ENCODE results near the gene PDE11A.

Gene PDE11A

DNA sequence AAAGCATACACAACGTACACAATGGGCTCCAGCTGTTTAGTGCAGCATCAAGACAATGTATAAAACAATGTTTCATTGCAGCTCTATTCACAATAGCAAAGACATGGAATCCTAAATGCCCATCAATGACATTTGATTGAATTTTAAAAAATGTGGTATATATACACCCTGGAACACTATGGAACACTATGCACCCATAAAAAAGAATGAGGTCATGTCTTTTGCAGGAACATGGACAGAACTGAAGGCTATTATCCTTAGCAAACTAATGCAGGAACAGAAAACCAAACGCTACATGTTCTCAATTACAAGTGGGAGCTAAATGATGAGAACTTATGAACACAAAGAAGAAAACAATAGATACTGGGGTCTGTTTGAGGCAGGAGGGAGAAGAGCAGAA, 364.5 kb downstream of the PDE11A start:
- in situ Hi-C loops (cut with MboI; ENCODE audit: low sequenced_read_pairs) = no loop called here

DNA sequence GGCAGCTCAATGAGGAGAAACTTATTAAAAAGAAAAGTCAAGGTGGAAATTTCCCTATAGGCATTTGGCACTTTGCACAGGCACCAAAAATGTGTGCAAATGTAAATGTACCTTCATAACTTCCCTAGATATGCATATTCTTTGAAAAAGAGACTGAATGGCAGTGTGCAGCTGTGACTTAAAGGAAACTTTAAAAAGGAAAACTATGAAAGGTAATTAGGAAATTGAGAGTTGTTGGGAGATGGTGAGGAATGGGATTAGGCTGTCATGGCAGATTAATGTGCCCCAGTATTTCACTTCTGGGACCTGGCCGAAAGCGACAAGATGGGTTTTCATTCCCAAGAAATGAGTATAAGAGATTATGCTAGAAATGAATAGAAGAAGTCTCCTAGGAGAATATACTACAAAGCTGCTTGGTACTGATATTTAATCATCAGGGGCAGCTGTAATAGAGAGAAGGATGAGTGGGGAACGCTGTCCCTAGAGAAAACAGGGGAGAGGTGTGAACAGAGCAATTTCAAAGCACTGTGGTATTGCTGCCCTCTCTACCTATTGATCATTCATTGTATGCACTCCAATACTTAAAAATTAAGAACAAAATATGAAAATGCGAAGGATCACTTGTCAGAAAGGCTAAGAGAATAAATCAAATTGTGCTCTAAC, 366.9 kb downstream of the PDE11A start:
- in situ Hi-C loops (cut with MboI; ENCODE audit: low sequenced_read_pairs) = no loop called here

DNA sequence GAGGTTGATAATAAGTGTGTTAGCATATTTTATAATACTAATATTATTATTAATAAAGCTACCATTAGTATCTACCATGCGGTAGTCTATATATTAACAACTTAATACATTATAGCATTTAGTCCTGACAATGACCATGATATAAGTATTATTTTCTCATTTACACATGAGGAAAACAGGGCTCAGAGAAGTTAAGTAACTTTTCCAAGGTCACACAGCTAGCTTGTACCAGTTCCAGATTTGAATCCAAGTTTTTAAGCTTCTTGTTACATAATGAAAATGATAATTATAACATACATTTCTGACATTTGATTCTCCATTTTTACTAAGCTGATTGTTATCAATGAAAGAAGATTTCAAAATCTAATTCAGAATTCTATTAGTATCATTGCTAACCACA, 369.4 kb downstream of the PDE11A start:
- in situ Hi-C loops (cut with MboI; ENCODE audit: low sequenced_read_pairs) = no loop called here

DNA sequence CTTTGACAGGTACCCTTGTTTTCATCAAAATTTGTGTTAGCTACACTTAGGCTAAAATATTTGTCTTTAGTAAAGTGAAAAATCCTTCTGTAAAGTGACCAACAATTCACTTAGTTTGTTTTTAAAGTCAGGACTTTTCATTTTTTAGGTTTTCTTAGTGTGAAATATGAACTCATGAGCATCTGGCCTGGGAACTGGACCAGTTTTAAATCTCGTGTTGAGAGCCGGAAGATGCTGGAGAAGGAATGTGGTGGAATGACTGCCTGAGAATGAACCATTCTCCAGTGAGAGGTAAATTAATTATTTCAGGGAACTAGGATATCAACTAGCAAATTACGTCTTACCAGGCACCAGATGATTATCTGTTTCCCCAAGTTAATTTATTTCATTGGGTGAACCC, 374.3 kb downstream of the PDE11A start:
- in situ Hi-C loops (cut with MboI; ENCODE audit: low sequenced_read_pairs) = no loop called here

DNA sequence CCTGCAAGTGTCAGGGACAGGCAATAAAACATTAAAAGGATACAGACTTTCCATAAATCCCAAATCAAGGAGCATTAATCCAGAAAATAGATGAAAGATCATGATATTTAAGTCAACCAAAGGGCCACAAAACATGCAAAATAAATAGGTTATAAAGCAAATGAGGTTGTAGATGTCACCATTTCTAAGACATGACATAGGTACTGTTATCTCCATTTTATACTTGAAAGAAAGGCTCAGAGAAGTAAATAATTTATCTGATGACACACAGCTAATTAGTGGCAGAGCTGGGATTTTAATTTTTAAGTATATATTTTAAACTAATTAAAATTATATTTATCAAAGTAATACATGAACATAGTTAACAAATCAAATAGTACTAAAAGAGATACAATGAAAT, 378.2 kb downstream of the PDE11A start:
- in situ Hi-C loops (cut with MboI; ENCODE audit: low sequenced_read_pairs) = no loop called here

DNA sequence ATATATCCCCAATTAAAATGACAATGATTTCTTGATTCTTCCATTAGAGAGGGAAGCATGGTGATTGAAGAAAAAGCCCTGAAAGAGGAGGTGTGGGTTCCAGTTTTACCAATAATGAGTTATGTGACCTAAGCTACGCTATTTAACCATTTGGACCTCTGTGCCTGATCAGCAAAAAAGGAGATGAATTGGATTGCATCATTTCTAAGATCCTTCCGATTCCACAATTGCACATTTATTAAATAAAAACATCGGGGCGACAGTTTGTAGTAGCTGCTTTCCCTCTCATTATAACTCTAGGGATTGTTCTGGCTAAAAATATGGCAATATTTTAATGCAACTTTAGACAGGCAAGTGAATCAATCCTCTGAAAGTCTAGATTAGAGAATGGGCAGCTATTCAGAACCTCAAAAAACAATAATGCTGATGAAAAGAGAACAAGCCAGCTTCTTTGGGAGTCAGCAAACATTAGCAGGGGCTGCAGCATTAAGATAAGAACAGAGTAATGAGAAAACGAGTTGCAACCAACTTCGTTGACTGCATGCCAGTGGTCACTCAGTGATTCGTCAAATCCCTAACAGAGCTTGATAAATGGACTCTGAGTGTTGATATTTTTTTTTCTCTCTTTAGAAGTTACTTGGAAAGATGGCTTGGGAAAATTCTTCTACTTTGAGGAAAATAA, 378.8 kb downstream of the PDE11A start:
- in situ Hi-C loops (cut with MboI; ENCODE audit: low sequenced_read_pairs) = no loop called here

DNA sequence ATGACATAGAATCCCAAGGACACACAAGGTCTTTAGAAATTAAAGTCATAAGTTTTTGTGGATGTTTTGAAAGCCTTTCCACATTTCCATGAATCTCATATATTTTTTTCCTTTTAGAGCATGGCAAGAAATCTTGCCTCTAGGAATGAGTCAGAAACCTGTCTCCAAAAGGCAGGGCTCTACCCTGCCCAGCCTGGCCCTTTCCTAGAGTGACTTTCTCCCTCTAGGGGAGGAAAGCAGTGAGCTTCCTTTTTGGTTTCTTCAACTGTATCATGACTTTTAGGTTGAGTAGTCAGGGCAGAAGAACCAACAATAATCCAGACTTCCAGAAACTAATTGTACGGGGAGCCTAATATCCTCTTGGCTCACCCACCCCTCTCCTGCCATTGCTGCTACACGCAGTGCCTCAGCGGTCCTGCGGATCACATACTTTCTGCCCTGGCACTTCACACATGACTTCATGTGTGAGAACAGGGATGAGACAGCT, 379.8 kb downstream of the PDE11A start:
- in situ Hi-C loops (cut with MboI; ENCODE audit: low sequenced_read_pairs) = no loop called here

DNA sequence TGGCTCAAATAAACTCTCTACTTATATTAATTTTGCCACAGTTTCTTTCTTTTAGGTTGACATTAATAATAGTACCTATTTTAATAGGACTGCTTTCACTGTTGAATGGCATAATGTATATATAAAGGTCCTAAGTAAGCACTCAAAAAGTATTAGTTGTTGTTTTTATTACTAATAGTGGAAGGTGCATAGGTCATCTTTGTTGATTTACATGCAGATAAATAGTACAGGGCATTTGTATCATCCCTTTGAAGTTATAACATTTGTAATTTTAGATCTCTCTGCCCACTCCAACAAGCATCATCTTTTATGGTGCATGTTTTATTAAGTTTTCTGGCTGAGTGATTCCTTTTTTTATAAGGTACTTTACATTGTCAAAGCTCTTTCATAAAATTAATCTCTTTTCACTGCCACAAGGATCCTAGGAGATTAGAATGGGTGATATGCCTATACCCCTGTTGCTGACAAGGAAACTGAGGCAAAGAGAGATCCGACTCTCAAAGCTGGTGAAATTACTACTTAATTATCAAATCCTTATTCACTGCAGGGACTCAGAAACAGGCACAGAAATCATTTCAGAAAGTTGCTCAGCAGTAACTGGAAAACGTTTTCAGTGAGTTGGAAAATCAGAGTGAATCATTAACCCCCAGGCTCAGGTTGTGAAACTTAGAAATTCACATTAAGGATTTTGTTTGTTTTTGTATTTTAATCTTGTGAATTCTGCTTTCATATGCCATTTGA, 380.4 kb downstream of the PDE11A start:
- in situ Hi-C loops (cut with MboI; ENCODE audit: low sequenced_read_pairs) = no loop called here

DNA sequence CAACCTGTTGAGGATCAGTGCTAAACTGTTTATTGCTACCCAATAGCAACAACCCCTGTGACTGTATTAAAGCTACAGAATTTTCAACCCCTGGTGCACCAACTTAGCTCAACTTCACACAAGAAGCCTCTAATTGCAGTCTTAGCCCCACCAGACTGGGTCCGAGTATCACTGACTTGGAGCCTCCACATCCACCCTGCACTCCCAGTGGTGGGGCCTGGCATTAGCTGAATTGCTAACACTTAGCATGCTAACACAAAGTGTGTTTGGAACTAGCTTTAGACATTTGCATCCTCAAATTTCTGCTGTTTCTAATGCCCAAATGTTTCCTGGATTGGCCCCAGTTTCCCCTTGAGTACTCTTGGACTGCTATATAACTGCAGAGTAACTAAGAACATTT, 381.4 kb downstream of the PDE11A start:
- in situ Hi-C loops (cut with MboI; ENCODE audit: low sequenced_read_pairs) = no loop called here

DNA sequence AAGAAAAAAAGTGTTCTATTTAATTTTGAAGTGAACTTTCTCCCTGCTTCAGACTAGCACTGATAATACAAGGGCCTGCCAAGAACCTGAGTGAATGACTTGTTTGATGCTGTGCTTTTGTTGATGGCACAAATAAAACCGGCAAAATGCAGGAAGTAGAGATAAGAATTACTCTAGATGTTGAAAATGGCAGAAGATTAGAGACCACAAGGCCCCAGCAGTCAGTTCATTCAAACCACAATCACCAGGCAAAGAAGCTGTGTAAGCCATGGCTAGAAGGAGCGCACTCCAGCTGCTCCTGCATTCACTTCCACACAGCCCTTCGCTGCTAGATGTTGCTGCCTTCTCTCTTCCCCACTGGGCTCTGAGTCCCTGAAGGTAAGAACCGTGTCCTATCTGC, 383.0 kb downstream of the PDE11A start:
- in situ Hi-C loops (cut with MboI; ENCODE audit: low sequenced_read_pairs) = no loop called here

DNA sequence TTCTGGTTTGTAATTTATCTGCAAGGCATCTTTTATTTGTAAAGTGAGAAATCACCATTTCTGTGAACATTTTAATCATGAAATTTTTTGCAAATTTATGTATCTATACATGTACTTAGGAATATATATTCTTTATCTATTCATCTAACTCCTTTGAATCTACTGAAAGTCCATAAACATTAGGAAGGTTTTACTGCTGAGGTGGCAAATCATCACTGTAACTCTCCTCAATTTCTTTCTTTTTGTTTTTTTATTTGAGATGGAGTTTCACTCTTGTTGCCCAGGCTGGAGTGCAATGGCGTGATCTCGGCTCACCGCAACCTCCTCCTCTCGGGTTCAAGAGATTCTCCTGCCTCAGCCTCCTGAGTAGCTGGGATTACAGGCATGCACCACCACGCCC, 383.7 kb downstream of the PDE11A start:
- in situ Hi-C loops (cut with MboI; ENCODE audit: low sequenced_read_pairs) = no loop called here

DNA sequence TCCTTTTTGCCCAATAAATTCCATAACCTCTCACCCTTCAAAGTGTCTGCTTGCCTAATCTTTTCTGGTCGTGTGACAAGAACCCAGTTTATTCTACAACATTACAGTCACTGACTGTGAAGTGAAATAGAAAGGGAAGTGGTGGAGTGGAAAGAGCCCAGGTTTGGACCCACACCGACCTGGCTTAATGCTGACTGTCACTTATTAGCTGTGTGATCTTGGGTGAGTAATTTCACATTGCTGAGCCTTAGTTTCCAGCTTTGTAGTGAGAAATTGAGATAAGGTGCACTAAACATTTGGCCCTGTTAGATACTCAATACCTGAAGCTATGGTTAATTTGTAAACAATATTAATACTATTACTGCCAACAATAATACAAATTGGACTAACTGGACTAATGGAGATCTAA, 388.9 kb downstream of the PDE11A start:
- in situ Hi-C loops (cut with MboI; ENCODE audit: low sequenced_read_pairs) = no loop called here

DNA sequence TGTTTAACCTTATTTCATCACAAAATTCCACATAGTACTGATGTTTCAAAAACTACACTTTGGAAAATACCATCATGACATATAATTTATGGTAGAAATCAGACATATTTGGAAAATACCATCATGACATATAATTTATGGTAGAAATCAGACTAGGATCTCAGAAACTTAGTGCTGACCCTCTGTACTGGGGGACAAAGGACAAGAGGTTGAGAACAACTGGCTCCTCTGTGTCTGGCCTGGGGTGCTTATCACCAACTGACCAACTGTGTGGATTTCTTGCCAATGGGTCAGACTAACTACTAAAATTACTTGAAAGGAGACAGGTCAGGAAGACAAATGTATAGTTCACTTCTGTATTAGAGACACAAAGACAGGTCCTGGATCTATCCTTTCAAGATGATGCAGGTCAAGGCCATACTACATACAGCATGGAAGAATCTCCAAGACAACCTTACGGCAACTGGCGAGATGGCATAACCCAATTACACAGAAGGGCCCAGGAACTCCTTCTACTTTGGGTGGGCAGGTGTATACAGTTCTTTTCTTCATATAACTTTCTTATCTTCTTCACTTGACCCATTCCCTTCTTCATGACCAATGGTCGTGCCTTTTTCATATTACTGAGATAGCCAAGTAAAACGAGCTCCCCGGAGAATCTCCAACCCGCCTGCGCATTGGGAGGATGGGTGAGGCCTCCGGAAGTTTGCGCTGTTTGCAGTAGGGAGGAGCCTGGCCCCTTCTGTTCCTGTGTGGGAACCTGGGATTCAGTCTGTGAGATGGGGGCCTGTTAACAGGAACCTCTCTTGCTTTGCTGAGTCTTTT, 389.5 kb downstream of the PDE11A start:
- in situ Hi-C loops (cut with MboI; ENCODE audit: low sequenced_read_pairs) = no loop called here

DNA sequence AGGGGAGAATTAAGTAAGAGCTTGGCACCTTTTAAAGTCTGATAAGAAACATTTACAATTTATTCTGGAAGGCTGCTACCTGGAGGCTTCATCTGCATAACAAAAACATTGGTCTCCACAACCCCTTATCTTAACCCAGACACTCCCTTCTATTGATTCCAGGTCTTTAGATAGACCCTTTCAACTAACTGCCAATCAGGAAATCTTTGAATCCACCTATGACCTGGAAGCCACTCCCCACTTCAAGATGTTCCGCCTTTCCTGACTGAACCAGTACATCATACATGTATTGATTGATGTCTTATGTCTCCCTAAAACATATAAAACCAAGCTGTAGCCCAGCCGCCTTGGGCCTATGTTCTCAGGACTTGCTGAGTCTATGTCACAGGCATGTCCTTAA, 390.6 kb downstream of the PDE11A start:
- in situ Hi-C loops (cut with MboI; ENCODE audit: low sequenced_read_pairs) = no loop called here

DNA sequence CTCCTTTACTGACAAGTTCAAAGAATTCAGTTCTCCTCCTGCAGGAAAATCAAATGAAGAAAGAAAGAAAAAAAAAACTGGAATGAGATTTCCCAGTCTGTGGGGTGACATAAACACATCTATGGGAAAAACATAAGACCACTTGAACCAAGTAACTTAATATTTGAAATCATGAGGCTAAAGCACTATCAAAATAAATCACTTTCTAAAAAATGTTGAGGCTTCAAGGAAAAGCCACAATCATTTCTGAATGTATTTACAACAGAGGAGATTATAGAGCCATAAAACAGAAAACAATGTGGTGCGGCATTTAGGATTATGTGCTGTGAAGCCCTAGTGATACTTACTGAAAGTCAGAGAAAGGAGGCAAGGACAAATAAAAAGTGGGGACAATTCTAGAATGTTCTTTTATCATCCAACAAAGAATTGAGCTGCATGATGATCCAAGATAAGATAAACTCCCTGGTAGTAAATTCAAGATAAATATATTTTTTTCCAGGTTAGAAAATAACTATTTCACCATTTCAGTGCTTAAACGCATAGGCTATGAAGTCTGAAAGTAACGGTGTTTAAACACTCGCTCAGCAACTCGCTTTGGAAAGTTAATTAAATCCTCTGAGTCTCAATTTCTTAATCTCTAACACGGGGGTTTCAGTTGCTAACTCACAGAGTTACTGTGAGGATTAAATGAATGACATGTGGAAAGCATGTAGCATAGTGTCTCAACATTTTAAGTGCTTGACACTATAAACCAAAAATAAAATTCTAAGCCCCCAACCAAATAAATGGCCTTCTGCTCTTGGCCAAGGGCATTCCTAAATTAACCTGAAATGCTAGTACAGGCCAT, 391.5 kb downstream of the PDE11A start:
- in situ Hi-C loops (cut with MboI; ENCODE audit: low sequenced_read_pairs) = no loop called here

DNA sequence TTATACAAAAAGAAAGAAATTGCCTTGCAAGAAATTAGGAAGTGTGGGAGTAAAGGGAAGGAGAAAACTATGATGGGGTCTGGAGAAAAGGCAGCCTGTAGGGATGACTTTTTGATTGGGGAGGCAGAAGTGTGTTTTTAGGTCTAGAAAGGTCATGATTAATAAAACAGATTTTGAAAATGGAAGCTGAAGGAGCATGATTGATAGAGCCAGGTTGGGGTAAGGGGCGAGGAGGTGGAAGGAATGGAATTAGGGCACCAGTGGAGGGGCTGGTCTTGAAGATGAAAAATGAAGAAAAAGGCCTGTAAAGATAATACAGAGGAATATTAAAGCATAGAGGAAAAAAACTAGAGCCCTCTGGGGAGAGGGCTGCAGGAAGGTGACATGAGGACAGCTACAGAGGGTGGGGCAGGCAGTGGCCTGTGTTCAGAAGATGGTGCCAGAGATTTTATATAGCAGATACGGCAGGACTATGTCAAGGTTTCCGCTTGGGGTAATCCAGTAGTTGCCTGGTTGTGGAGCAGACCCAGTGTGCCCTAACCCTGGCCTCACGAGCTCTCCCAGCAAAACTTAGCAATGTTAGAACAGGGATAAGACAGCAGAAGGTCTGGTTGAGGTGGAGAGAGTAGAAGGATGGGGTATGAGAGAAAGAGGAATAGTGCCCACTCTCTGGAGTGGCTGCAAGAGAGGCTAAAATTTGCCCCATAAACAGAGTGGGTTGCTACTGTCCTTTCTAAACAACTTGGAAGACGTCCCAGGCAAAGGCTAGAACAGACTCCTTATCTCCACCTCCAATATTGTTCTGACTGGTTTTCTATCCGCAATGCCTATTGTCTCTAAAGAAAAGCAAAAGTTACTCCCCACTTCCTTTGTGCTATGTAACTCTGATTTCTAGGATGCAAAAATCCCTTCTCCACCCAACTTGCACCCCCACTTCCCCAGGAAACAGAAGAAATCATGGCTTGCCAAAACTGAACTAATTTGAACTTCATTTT, 392.7 kb downstream of the PDE11A start:
- in situ Hi-C loops (cut with MboI; ENCODE audit: low sequenced_read_pairs) = no loop called here

DNA sequence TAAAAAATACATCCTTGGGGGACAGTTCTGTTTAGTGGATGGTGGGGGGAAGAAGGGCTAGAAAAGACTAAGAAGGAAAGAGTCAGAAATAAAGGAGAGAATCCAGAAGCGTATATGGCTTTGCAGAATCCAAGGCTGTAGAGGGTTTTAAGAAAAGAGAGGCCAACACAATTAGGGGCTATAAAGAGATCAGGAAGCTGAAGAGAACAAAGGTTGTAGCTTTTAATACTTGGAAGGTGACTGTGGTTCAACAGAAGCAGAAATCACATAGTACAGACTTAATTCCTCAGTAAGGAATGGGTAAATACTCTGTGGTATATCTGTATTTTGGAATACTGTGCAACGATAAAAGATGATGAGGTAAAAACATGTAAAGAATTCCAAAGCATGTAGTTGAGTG, 393.6 kb downstream of the PDE11A start:
- in situ Hi-C loops (cut with MboI; ENCODE audit: low sequenced_read_pairs) = no loop called here

DNA sequence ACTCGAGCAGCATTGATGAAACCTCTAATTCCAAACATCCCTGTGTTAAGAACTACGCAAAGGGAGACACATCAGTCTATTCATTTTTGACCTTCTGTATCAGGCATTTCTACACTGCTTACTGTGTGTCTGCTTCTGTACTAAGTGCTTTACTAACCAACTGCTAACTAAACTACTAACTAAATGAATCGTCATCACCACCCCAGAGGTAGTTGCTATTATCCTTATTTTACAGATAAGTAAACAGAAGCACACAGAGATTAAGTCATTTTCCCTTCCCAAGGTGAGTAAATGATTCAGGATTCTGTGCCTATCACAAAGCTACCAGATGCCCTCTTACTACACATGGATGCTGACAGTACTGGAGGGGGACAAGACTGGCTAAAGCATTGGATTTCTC, 395.9 kb downstream of the PDE11A start:
- in situ Hi-C loops (cut with MboI; ENCODE audit: low sequenced_read_pairs) = no loop called here

DNA sequence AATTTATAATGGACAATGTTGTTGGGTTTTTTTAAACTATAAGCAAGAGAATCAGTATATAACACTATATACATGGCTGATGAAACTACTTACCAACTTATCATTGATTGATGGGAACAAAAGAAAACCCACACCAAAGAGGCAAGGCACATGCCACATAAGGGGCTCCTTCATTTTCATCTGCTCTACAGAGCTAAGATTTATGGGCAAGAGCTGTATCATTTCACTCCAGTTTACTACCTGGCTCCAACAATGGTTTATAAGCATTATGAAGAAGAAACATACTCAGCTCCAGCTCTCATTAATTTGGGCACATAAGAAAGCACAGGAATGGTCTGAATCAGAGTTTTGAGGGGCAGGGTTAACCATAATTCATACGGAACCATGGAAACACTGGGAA, 396.8 kb downstream of the PDE11A start:
- in situ Hi-C loops (cut with MboI; ENCODE audit: low sequenced_read_pairs) = no loop called here
